Measurements from ENCODE around the gene APOL4.

DNA sequence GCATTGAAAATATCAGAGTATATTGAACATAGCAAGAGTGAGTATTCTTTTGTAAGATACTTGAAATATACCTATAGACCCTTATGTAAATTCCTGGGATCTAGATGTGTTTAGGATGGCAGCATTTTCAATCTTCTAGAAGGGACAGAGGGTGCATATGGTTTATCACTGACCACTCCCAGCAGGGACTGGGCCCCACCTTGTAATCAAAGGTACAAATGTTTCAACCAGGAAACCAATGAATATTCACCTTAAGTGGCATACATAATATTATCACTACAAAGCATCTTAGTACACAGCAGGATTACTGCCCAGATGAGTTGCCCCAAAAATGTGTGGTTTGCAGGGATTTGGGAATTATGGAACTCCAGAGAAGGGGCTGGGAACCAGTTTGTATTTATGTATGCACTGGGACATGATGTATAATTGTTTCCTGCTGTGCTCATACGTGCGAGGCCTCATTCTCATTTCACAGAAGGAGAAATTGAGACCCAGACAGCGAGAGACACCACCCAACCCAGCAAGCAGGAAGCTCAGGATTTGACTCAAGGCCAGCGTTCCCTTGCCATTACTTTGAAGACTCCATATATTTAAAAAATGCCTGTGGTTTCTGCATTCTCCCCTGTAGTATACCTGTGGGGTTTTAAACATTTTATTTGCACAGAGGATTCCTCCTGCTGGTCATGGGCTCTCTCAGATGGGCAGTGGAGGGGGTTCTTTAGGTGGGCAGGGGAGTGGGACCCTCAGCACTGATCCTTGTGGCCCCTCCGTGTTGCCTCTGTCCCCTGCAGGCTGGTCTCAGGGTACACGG lies 5.2 kb downstream of the APOL4 start:
- TF ChIP-seq CTCF (conservative IDR thresholded peaks at IDR 0.05; ENCODE audit: low read depth, low read length) (no peak), MAFK (IDR thresholded peaks at IDR 0.05; ENCODE audit: low read depth, low read length) (no peak), POLR2A (IDR thresholded peaks at IDR 0.05; ENCODE audit: low read depth, low read length) (no peak)
